H9 (cell line): ENCODE data around the gene COPG1. TPM values are rescaled to one million over a fixed set of nuclear protein-coding genes. Genes with fewer than 3 reads are reported as not detected.

Experiments used
- DNase-seq: peaks from one replicate; pipeline ENCODE4 v3.0.0-alpha.2; 2017
- H2AFZ ChIP-seq: one replicate; pipeline ENCODE4 v1.6.1; 2013; ENCODE audit warnings: mild to moderate bottlenecking, low read length, control low read depth, moderate library complexity
- H2AK5ac ChIP-seq: 2 replicates; pipeline ENCODE4 v1.6.1; 2013; ENCODE audit warnings: low read length, control low read depth, mixed read lengths; ENCODE audit not compliant: insufficient read length
- H2BK120ac ChIP-seq: one replicate; pipeline ENCODE4 v1.6.1; 2013; ENCODE audit warnings: low read depth, mild to moderate bottlenecking, low read length, control low read depth, inconsistent platforms; ENCODE audit not compliant: poor library complexity, severe bottlenecking
- H2BK12ac ChIP-seq: 2 replicates; pipeline ENCODE4 v1.6.1; 2013; ENCODE audit warnings: low read length, control low read depth, mixed read lengths, low read depth; ENCODE audit not compliant: insufficient read length
- H2BK15ac ChIP-seq: 2 replicates; pipeline ENCODE4 v1.6.1; 2013; ENCODE audit warnings: low read depth, low read length, control low read depth
- H2BK20ac ChIP-seq: one replicate; pipeline ENCODE4 v1.6.1; 2013; ENCODE audit warnings: low read depth, mild to moderate bottlenecking, low read length, control low read depth, inconsistent platforms; ENCODE audit not compliant: poor library complexity, severe bottlenecking
- H2BK5ac ChIP-seq: 2 replicates; pipeline ENCODE4 v1.6.1; 2013; ENCODE audit warnings: low read length, control low read depth, mixed read lengths; ENCODE audit not compliant: insufficient read length
- H3K14ac ChIP-seq: 2 replicates; pipeline ENCODE4 v1.6.1; 2013; ENCODE audit warnings: low read length, control low read depth; ENCODE audit not compliant: insufficient read depth
- H3K18ac ChIP-seq: 2 replicates; pipeline ENCODE4 v1.6.1; 2013; ENCODE audit warnings: low read depth, mild to moderate bottlenecking, mixed read lengths, low read length, control low read depth; ENCODE audit not compliant: insufficient read length
- H3K23ac ChIP-seq: 2 replicates; pipeline ENCODE4 v1.6.1; 2013; ENCODE audit warnings: low read length, control low read depth, mixed read lengths, low read depth; ENCODE audit not compliant: insufficient read length
- H3K23me2 ChIP-seq: 2 replicates; pipeline ENCODE4 v1.6.1; 2013; ENCODE audit warnings: low read depth, mild to moderate bottlenecking, mixed read lengths, low read length, control low read depth; ENCODE audit not compliant: insufficient read length, poor library complexity, severe bottlenecking
- H3K27ac ChIP-seq: 2 replicates; pipeline ENCODE4 v1.5.1; 2013; ENCODE audit warnings: low read length, control low read depth, mixed read lengths, low read depth; ENCODE audit not compliant: insufficient read length
- H3K27me3 ChIP-seq: 2 replicates; pipeline ENCODE4 v1.6.1; 2013; ENCODE audit warnings: low read length, control low read depth, inconsistent platforms; ENCODE audit not compliant: insufficient read depth
- H3K4ac ChIP-seq: 2 replicates; pipeline ENCODE4 v1.6.1; 2013; ENCODE audit warnings: low read depth, mild to moderate bottlenecking, control low read depth, inconsistent platforms, low read length, moderate library complexity
- H3K4me1 ChIP-seq: 2 replicates; pipeline ENCODE4 v1.6.1; 2013; ENCODE audit warnings: low read length, control low read depth, inconsistent platforms; ENCODE audit not compliant: insufficient read depth
- H3K4me2 ChIP-seq: 2 replicates; pipeline ENCODE4 v1.6.1; 2013; ENCODE audit warnings: low read length, control low read depth, mixed read lengths; ENCODE audit not compliant: insufficient read length, insufficient read depth
- H3K56ac ChIP-seq: 2 replicates; pipeline ENCODE4 v1.6.1; 2013; ENCODE audit warnings: low read depth, mild to moderate bottlenecking, mixed read lengths, low read length, control low read depth; ENCODE audit not compliant: insufficient read length
- H3K79me1 ChIP-seq: 2 replicates; pipeline ENCODE4 v1.6.1; 2013; ENCODE audit warnings: low read depth, mild to moderate bottlenecking, moderate library complexity, low read length, control low read depth, inconsistent platforms; ENCODE audit not compliant: insufficient read depth, poor library complexity, severe bottlenecking
- H3K79me2 ChIP-seq: 2 replicates; pipeline ENCODE4 v1.6.1; 2013; ENCODE audit warnings: low read length, control low read depth, inconsistent platforms; ENCODE audit not compliant: insufficient read depth
- H3K9ac ChIP-seq: 2 replicates; pipeline ENCODE4 v1.6.1; 2013; ENCODE audit warnings: low read length, control low read depth, mixed read lengths; ENCODE audit not compliant: insufficient read length; ENCODE audit errors: extremely low read depth
- H3K9me3 ChIP-seq: one replicate; pipeline ENCODE4 v1.6.1; 2013; ENCODE audit warnings: low read depth, low read length, inconsistent platforms; ENCODE audit not compliant: control insufficient read depth
- H3T11ph ChIP-seq: one replicate; pipeline ENCODE4 v1.6.1; 2013; ENCODE audit warnings: mild to moderate bottlenecking, low read length, control low read depth, inconsistent platforms
- H4K20me1 ChIP-seq: one replicate; pipeline ENCODE4 v1.6.1; 2013; ENCODE audit not compliant: control insufficient read depth, insufficient read length, insufficient read depth
- H4K5ac ChIP-seq: 2 replicates; pipeline ENCODE4 v1.6.1; 2013; ENCODE audit warnings: low read depth, mild to moderate bottlenecking, mixed read lengths, low read length, control low read depth; ENCODE audit not compliant: insufficient read length
- H4K8ac ChIP-seq: replicated peaks from 2 replicates; pipeline ENCODE4 v1.6.1; 2013; ENCODE audit warnings: low read length, control low read depth, mixed read lengths, low read depth; ENCODE audit not compliant: insufficient read length
- H4K91ac ChIP-seq: 2 replicates; pipeline ENCODE4 v1.6.1; 2013; ENCODE audit warnings: low read depth, mild to moderate bottlenecking, moderate library complexity, mixed read lengths, low read length, control low read depth; ENCODE audit not compliant: insufficient read length
- H3K27ac Mint-ChIP-seq, 3 experiments: 2 replicates in 2 of 3; 3 replicates in 1 of 3; pipeline ENCODE4 v1.8.0; 2020 to 2021; ENCODE audit warnings: mixed read lengths in 3 of 3, mild to moderate bottlenecking in 1 of 3, moderate library complexity in 1 of 3
- H3K27me3 Mint-ChIP-seq: 2 replicates; pipeline ENCODE4 v1.8.0; 2021; ENCODE audit warnings: low read depth, mild to moderate bottlenecking, moderate library complexity, mixed read lengths
- H3K36me3 Mint-ChIP-seq, 3 experiments: 2 replicates in 2 of 3; 3 replicates in 1 of 3; pipeline ENCODE4 v1.8.0; 2020 to 2021; ENCODE audit warnings: low read depth in 3 of 3, mixed read lengths in 3 of 3; ENCODE audit not compliant: insufficient read depth in 1 of 3
- H3K4me1 Mint-ChIP-seq, 2 experiments: 2 replicates each; pipeline ENCODE4 v1.8.0; 2020; ENCODE audit warnings: mixed read lengths in 2 of 2
- H3K4me3 Mint-ChIP-seq, 2 experiments: 2 replicates in 1 of 2; 3 replicates in 1 of 2; pipeline ENCODE4 v1.8.0; 2020 to 2021; ENCODE audit warnings: mild to moderate bottlenecking in 2 of 2, mixed read lengths in 2 of 2, moderate library complexity in 1 of 2
- H3K9me3 Mint-ChIP-seq, 2 experiments: 2 replicates in 1 of 2; 3 replicates in 1 of 2; pipeline ENCODE4 v1.8.0; 2020; ENCODE audit warnings: mild to moderate bottlenecking in 2 of 2, mixed read lengths in 2 of 2, moderate library complexity in 1 of 2
- CTCF ChIP-seq: fragments of 200-600 bp; sonication (generic); conservative IDR thresholded peaks from 3 replicates; pipeline ENCODE4 v1.8.0; 2021; ENCODE audit warnings: antibody characterized with exemption, mild to moderate bottlenecking
- WGBS: extraction: QIAGEN DNeasy Blood & Tissue Kit; methylation state at CpG from one replicate; pipeline ENCODE4 v1.1.7; 2013; ENCODE audit warnings: missing lambda C conversion rate, low lambda C conversion rate, mixed read lengths; ENCODE audit not compliant: insufficient read length; ENCODE audit errors: extremely low coverage; 5-methylcytosine and 5-hydroxymethylcytosine counted together
- total RNA-seq: library from RNA; stranded (reverse); gene quantifications from 2 replicates; pipeline ENCODE4 v1.2.1, GENCODE V29; 2021

The COPG1 gene
- total RNA-seq, 1 experiment from 2014 or later = 147 TPM

GRCh38 chr3:129233538-129233937 is 15.9 kb upstream of the COPG1 start:
- H3K18ac ChIP-seq = no peak overlapping the region
- no peak for DNase-seq
- H4K20me1 ChIP-seq = no peaks in the 10 kb centered on the region
- Mint-ChIP-seq H3K4me1 (peaks cover 12% of the 10 kb centered on the region in 2 experiments), H3K4me3 (no peak overlapping the region), H3K9me3 (no peaks in the 10 kb centered on the region), H3K36me3 (no peaks in the 10 kb centered on the region), H3K27me3 (no peaks in the 10 kb centered on the region), H3K27ac (peak overlapping the region in 2 of 3 experiments; percentile 4 to 23; a peak in 3 of 7 replicates)
- H3K4ac ChIP-seq = no peak overlapping the region
- TF ChIP-seq CTCF = no peak
- no peaks in the 10 kb centered on the region for H3K79me1 ChIP-seq
- no CpG with 5 or more reads among the region's 4 CpGs for WGBS
- H2BK120ac ChIP-seq = no peak overlapping the region
- peaks cover 2% of the 10 kb centered on the region; the same call in 1 of the 2 replicates for H3K4me1 ChIP-seq
- no peak overlapping the region for H3K27ac ChIP-seq
- H4K8ac ChIP-seq = no peak overlapping the region
- no peaks in the 10 kb centered on the region for H3K9me3 ChIP-seq
- H2BK5ac ChIP-seq = no peak overlapping the region
- no peak overlapping the region for H3K56ac ChIP-seq
- no peak overlapping the region for H4K91ac ChIP-seq
- no peak overlapping the region for H3K14ac ChIP-seq
- no peak overlapping the region for H2AFZ ChIP-seq
- no peaks in the 10 kb centered on the region for H3K23me2 ChIP-seq
- H3K4me2 ChIP-seq = no peak overlapping the region
- no peaks in the 10 kb centered on the region for H3K27me3 ChIP-seq
- no peak overlapping the region for H2AK5ac ChIP-seq
- no peak overlapping the region for H2BK12ac ChIP-seq
- H3T11ph ChIP-seq = no peak overlapping the region
- H3K79me2 ChIP-seq = no peaks in the 10 kb centered on the region
- H2BK20ac ChIP-seq = no peak overlapping the region
- H2BK15ac ChIP-seq = no peak overlapping the region
- H3K23ac ChIP-seq = no peak overlapping the region
- H3K9ac ChIP-seq = no peak overlapping the region
- no peak overlapping the region for H4K5ac ChIP-seq
